ENCODE data around the gene RPUSD1.

Gene RPUSD1

DNA sequence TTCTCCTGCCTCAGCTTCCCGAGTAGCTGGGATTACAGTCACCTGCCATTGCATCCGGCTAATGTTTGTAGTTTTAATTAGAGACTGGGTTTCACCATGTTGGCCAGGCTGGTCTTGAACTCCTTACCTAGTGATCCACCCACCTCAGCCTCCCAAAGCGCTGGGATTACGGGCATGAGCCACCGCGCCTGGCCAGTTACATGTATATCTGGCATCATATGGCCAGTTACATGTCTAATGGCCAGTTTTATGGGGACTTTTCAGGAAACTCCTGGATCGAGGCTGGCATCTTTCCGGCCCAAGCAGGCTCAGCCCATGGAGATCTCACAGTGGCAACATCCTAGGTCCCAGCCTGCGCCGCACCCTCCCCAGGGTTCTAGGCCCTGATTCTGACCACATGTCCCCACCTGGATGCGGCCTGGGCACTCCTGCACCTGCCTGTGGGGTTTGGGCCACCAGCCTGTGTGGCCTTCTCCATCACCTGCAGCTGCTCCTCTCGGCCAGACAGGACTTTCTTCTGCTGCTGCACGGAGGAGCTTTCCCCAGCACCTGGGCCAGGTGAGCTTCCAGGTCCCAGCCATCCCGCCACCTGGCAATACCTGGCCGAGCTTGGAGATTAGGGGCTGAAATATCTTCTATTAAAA, 46.1 kb downstream of the RPUSD1 start:
- DNase-seq: no peak

DNA sequence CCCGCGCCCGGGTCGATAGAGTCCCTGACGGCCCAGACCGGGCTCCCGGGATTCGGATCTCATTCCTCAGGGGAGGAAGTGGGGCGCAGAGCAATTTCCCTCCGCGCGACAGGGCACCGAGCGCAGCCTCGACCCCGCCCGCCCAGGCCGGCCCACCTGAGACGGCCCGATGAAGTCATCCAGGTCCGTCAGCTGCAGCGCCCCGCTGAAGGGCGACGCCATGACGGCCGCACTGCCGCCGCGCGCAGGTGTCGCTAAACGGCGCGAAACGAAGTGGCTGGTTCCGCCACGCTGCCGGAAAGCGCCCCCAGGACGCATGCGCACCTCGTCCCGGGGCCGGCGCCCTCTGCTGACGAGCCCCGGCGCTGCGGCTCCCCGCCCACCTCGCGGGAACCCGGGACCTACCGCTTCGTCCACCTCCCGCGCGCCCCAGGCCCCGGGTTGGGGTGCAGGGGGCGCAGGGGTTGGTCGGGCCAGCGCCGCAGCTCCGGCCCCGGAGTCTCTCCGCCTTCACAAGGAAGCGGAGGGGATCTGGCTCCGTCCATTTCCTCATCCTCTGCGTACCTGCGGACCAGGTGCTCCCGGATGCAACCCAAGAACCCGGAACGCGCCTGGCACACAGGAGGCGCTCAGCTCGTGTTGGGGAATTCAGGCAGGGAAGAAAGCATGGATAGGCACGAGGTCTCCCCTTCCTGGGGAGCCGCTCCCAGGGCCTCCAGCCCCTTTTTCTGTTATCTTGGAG, 47.2 kb downstream of the RPUSD1 start, which contains the start of gene CIAO3:
Gene CIAO3, minus strand, starts transcription at position 234 of the 742 bp plus-strand sequence. Its CDS starts 12 bp downstream, at position 222.
- peak; percentile 88 for DNase-seq

GRCh38 chr16:740459-740763, 47.8 kb downstream of the RPUSD1 start:
- no peak for DNase-seq

DNA sequence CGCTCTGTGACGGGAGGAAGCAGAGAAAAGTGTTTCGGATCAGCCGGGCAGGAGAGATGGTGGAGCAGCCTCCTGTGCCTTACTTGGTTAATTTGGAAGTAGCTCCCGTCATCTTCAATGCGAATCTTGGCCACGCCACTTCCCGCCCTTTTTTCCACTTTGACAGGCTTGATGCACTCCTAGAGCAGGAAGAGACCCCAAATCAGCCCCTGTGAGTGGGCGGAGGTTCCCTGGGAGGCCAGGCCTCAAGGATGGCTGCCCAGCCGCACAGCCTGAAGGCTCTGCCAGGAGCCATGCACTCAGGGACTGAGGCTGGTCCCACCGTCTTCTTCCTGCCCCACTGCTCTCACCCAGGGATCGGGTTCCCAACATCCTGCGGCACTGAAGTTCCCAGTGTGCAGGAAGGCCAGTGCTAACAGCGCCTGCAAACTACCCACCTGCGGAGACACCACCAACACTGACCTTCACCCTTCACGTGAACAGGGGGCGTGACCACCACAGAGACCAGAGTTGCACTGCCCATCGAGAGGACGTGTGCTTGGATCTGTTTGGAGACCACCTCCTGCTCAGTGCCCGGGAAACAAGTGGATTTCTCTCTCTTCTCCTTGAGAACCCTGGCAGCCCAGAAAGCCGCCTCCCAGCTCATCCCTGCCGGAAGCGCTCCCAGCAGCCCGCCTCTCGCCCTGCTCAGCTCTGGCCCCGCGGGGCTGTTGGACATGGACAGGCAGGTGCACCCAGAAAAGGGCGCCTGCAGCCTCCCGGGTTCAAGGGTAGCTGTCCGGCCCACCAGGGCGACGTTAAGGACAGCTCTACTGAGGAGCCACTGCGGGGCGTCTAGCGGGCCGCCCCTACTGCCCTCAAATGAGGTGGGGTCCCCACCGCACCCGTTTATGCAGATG, 48.4 kb downstream of the RPUSD1 start:
- DNase-seq: no peak

- DNase-seq: no peak
Observed at GRCh38 chr16:736936-737481, 51.2 kb downstream of the RPUSD1 start.

GRCh38 chr16:735982-736453, 52.2 kb downstream of the RPUSD1 start:
- DNase-seq: no peak

DNA sequence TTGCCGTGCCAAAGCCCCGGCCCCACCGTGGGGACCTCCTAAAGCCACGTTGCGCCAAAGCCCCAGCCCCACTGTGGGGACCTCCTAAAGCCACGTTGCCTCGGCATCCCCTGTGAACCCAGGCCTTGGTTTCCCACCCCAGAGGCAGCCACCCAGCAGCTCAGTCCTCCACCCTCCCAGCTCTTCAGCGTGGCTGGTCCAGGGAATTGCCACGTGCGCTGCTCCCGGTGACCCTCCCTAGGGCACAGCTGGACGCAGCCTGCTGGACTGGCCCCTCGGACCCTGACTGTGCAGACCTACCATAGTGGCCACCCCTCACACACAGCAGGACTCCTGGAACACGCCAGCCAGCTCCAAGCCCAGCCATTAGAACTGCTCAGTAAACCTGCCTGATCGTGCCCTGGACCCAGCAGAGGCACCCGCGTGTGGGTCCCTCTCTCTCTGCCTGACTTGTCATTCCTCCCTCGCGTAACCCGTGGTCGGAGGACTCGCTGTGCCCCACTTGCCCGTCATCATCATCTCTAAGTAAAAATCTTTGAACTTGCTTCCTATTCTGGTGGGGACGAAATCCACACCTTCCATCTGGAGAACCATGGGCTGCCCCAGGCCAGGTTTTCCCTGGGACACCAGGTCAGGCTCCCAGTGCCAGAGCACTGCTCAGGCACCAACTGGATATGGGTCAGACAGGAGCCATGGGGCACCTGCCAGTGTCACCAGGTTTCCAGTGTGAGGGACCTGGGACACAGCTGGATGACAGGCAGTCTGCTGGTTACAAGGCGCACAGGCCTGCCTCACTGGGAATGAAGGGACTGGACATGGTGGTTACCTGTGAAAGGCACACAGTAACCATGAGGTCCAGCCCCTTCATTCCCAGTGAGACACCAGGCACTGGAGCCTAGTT, 53.0 kb downstream of the RPUSD1 start:
- DNase-seq: no peak

All from CD4-positive, alpha-beta T cell treated with Interleukin-15 for 1 hour (primary cell).